IPS DF 6.9 (cell line): ENCODE measurements around the gene COA1.
"Not testable (repeated sequence)": the region's sequence is repeated elsewhere in the genome, so short reads cannot be mapped to it uniquely, and the experiment has no call there.

Experiments
- DNase-seq: peaks from one replicate; pipeline ENCODE4 v3.0.0-alpha.2; 2013; ENCODE audit warnings: low read depth, low spot score
- H3K27ac ChIP-seq: one replicate; pipeline ENCODE4 v1.5.1; 2013; ENCODE audit warnings: low read length, control low read depth
- H3K27me3 ChIP-seq: 2 replicates; pipeline ENCODE4 v1.6.1; 2013; ENCODE audit warnings: mild to moderate bottlenecking, low read length; ENCODE audit not compliant: control insufficient read depth, insufficient read depth
- H3K36me3 ChIP-seq: 2 replicates; pipeline ENCODE4 v1.6.1; 2013; ENCODE audit warnings: low read length; ENCODE audit not compliant: control insufficient read depth, insufficient read depth
- H3K4me1 ChIP-seq: 2 replicates; pipeline ENCODE4 v1.6.1; 2013; ENCODE audit warnings: low read length; ENCODE audit not compliant: control insufficient read depth, insufficient read depth
- H3K4me3 ChIP-seq: 2 replicates; pipeline ENCODE4 v1.5.1; 2013; ENCODE audit warnings: mild to moderate bottlenecking, low read length
- H3K9me3 ChIP-seq: 2 replicates; pipeline ENCODE4 v1.6.1; 2013; ENCODE audit warnings: low read length, inconsistent platforms; ENCODE audit not compliant: control insufficient read depth, insufficient read depth
- WGBS: extraction: QIAGEN DNeasy Blood & Tissue Kit; methylation state at CpG from one replicate; pipeline ENCODE4 v1.1.7; 2013; ENCODE audit warnings: mixed read lengths, missing lambda C conversion rate; ENCODE audit not compliant: insufficient read length, insufficient coverage; 5-methylcytosine and 5-hydroxymethylcytosine counted together

The COA1 gene

GRCh38 chr7:43629857-43630256 lies 99.5 kb downstream of the COA1 start:
- Histone ChIP-seq H3K27me3 (no peaks in the 10 kb centered on the region), H3K4me3 (no peak overlapping the region), H3K4me1 (0 out of 2 replicates have a peak, but pooled peaks cover 1% of the 10 kb centered on the region), H3K9me3 (no peaks in the 10 kb centered on the region), H3K27ac (no peak overlapping the region), H3K36me3 (peaks cover 2% of the 10 kb centered on the region; the same call in 1 of the 2 replicates)
- no CpG with 5 or more reads among the region's 6 CpGs for WGBS
- DNase-seq = no peak

GRCh38 chr7:43628431-43628830 lies 100.9 kb downstream of the COA1 start:
- H3K27me3 ChIP-seq = no peaks in the 10 kb centered on the region
- H3K9me3 ChIP-seq = no peaks in the 10 kb centered on the region
- H3K27ac ChIP-seq = no peak overlapping the region
- no peak overlapping the region for H3K4me3 ChIP-seq
- no peak for DNase-seq
- 0 out of 2 replicates have a peak, but pooled peaks cover 1% of the 10 kb centered on the region for H3K4me1 ChIP-seq
- no CpG with 5 or more reads among the region's 2 CpGs for WGBS
- H3K36me3 ChIP-seq = peaks cover 2% of the 10 kb centered on the region; the same call in 1 of the 2 replicates

GRCh38 chr7:43627798-43628197 lies 101.5 kb downstream of the COA1 start:
- WGBS = no CpG with 5 or more reads among the region's 3 CpGs
- not testable (repeated sequence) for H3K9me3 ChIP-seq, H3K4me1 ChIP-seq, H3K4me3 ChIP-seq, H3K36me3 ChIP-seq, DNase-seq, H3K27me3 ChIP-seq, H3K27ac ChIP-seq

- Histone ChIP-seq H3K4me3 (no peak overlapping the region), H3K27me3 (no peaks in the 10 kb centered on the region), H3K27ac (no peak overlapping the region), H3K36me3 (no peaks in the 10 kb centered on the region), H3K9me3 (no peaks in the 10 kb centered on the region), H3K4me1 (0 out of 2 replicates have a peak, but pooled peaks cover 1% of the 10 kb centered on the region)
- no CpG with 5 or more reads among the region's 2 CpGs for WGBS
- DNase-seq = no peak
These were observed 102.6 kb downstream of the COA1 start for GRCh38 chr7:43626695-43627094.

- WGBS = no CpG with 5 or more reads among the region's 4 CpGs
- Histone ChIP-seq H3K4me1 (0 out of 2 replicates have a peak, but pooled peaks cover 1% of the 10 kb centered on the region), H3K27ac (no peak overlapping the region)
These were observed 103.3 kb downstream of the COA1 start for GRCh38 chr7:43625980-43626379.

GRCh38 chr7:43625453-43625852 lies 103.9 kb downstream of the COA1 start:
- DNase-seq = no peak
- Histone ChIP-seq H3K4me3 (no peak overlapping the region), H3K4me1 (0 out of 2 replicates have a peak, but pooled peaks cover 1% of the 10 kb centered on the region), H3K36me3 (no peaks in the 10 kb centered on the region), H3K27me3 (no peaks in the 10 kb centered on the region), H3K27ac (no peak overlapping the region), H3K9me3 (no peaks in the 10 kb centered on the region)

More at GRCh38 chr7:43625980-43626379, 103.3 kb downstream of the COA1 start:
- H3K27me3 ChIP-seq = no peaks in the 10 kb centered on the region
- H3K4me3 ChIP-seq = no peak overlapping the region
- no peaks in the 10 kb centered on the region for H3K9me3 ChIP-seq
- no peaks in the 10 kb centered on the region for H3K36me3 ChIP-seq
- no peak for DNase-seq

- no peaks in the 10 kb centered on the region for H3K36me3 ChIP-seq
- WGBS = no CpG with 5 or more reads among the region's 2 CpGs
- H3K9me3 ChIP-seq = no peaks in the 10 kb centered on the region
- H3K27me3 ChIP-seq = no peaks in the 10 kb centered on the region
- no peak overlapping the region for H3K4me3 ChIP-seq
- no peak for DNase-seq
- no peak overlapping the region for H3K27ac ChIP-seq
- 0 out of 2 replicates have a peak, but pooled peaks cover 1% of the 10 kb centered on the region for H3K4me1 ChIP-seq
These were observed 105.2 kb downstream of the COA1 start for GRCh38 chr7:43624156-43624555.

- no peak for DNase-seq
- whole genome bisulfite sequencing = no CpG with 5 or more reads among the region's 5 CpGs
- Histone ChIP-seq H3K27ac (no peak overlapping the region), H3K36me3 (no peaks in the 10 kb centered on the region), H3K27me3 (no peaks in the 10 kb centered on the region), H3K4me1 (0 out of 2 replicates have a peak, but pooled peaks cover 1% of the 10 kb centered on the region), H3K4me3 (no peak overlapping the region), H3K9me3 (no peaks in the 10 kb centered on the region)
These were observed 107.4 kb downstream of the COA1 start for GRCh38 chr7:43621729-43622448.

- no peaks in the 10 kb centered on the region for H3K27me3 ChIP-seq
- H3K36me3 ChIP-seq = no peaks in the 10 kb centered on the region
- H3K4me1 ChIP-seq = no peaks in the 10 kb centered on the region
- H3K27ac ChIP-seq = no peak overlapping the region
- no peak for DNase-seq
- no CpG with 5 or more reads among the region's 4 CpGs for WGBS
- no peaks in the 10 kb centered on the region for H3K9me3 ChIP-seq
- H3K4me3 ChIP-seq = no peak overlapping the region
These were observed 109.9 kb downstream of the COA1 start for GRCh38 chr7:43619213-43620012.

- Histone ChIP-seq H3K9me3 (no peaks in the 10 kb centered on the region), H3K36me3 (no peaks in the 10 kb centered on the region), H3K4me3 (no peak overlapping the region), H3K27ac (no peak overlapping the region), H3K27me3 (no peaks in the 10 kb centered on the region), H3K4me1 (no peaks in the 10 kb centered on the region)
- no peak for DNase-seq
- WGBS = no CpG with 5 or more reads among the region's 4 CpGs
These were observed 111.2 kb downstream of the COA1 start for GRCh38 chr7:43618073-43618472.
